IgD-negative memory B cell (primary cell): Measurements from ENCODE around the gene SRRM3. TPM values are rescaled to one million over a fixed set of nuclear protein-coding genes. Genes with fewer than 3 reads are reported as not detected.
A peak's percentile ranks its signal among the peaks of the same experiment; 100 is the strongest.
"Not testable (repeated sequence)": the region's sequence is repeated elsewhere in the genome, so short reads cannot be mapped to it uniquely, and the experiment has no call there.

ENCODE experiments used
- H3K27ac Mint-ChIP-seq, 3 donors: one replicate each; pipeline ENCODE4 v1.8.0; 2020 to 2022; ENCODE audit warnings: mild to moderate bottlenecking in 3 of 3, mixed read lengths in 3 of 3, moderate library complexity in 1 of 3
- H3K27me3 Mint-ChIP-seq: one replicate; pipeline ENCODE4 v1.8.0; 2021; ENCODE audit warnings: mixed read lengths
- H3K36me3 Mint-ChIP-seq: one replicate; pipeline ENCODE4 v1.8.0; 2020; ENCODE audit warnings: mild to moderate bottlenecking, mixed read lengths
- H3K4me1 Mint-ChIP-seq, 3 donors: one replicate each; pipeline ENCODE4 v1.8.0; 2020 to 2022; ENCODE audit warnings: mixed read lengths in 3 of 3, mild to moderate bottlenecking in 1 of 3
- H3K4me3 Mint-ChIP-seq, 4 donors: one replicate each; pipeline ENCODE4 v1.8.0; 2020 to 2022; ENCODE audit warnings: mild to moderate bottlenecking in 4 of 4, mixed read lengths in 4 of 4, moderate library complexity in 3 of 4
- H3K9me3 Mint-ChIP-seq, 3 donors: one replicate each; pipeline ENCODE4 v1.8.0; 2020 to 2021; ENCODE audit warnings: mixed read lengths in 3 of 3, mild to moderate bottlenecking in 1 of 3
- polyA plus RNA-seq: library from polyadenylated mRNA; unstranded; fragments of 300-500 nt; fragmentation: Illumina TruSeq; gene quantifications from one replicate; pipeline ENCODE4 v1.2.3, GENCODE V29; 2021

The SRRM3 gene, protein sequence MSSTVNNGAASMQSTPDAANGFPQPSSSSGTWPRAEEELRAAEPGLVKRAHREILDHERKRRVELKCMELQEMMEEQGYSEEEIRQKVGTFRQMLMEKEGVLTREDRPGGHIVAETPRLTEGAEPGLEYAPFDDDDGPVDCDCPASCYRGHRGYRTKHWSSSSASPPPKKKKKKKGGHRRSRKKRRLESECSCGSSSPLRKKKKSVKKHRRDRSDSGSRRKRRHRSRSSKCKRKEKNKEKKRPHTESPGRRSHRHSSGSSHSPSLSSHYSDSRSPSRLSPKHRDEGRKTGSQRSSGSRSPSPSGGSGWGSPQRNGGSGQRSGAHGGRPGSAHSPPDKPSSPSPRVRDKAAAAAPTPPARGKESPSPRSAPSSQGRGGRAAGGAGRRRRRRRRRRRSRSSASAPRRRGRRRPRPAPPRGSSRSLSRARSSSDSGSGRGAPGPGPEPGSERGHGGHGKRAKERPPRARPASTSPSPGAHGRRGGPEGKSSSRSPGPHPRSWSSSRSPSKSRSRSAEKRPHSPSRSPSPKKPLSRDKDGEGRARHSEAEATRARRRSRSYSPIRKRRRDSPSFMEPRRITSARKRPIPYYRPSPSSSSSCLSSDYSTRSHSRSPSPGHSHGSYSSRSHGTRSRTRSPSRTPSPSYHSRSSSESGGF
- not detected for polyA plus RNA-seq

GRCh38 chr7:76201732-76202665 is at the start of gene SRRM3:
Gene SRRM3, plus strand, starts transcription at chr7:76201896. Its CDS starts 33,171 bp downstream, at chr7:76235067.
- H3K4me3 Mint-ChIP-seq: peak within 1 kb of the TSS in 1 of 4 donors; percentile 28
- no peaks in the 10 kb centered on the region for H3K4me1 Mint-ChIP-seq
- no peaks in the 10 kb centered on the region for H3K9me3 Mint-ChIP-seq
- no peak within 1 kb of the TSS for H3K27ac Mint-ChIP-seq
- H3K36me3 Mint-ChIP-seq: no peaks in the 10 kb centered on the region
- peaks cover 26% of the 10 kb centered on the region for H3K27me3 Mint-ChIP-seq

DNA sequence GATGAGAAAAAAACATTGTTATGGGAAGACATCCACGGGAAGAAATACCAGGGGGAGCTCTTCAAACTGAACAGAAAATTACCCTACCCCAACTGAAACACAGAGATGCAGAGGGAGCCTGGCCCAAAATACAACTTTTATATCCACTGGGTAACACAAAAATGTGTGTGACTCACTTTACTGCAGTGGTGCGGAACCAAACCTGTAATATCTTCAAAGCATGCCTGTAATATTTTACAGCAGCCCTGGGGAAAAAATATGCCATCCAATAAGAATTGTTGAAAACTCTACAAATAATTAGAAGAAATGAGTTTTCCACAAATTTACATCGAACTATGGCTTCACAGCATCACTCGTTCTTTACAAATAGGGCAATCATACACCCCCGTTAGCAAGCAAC is 49.8 kb upstream of the SRRM3 start:
- Mint-ChIP-seq H3K36me3 (no peaks in the 10 kb centered on the region), H3K9me3 (no peaks in the 10 kb centered on the region), H3K4me3 (no peak overlapping the region), H3K4me1 (no peaks in the 10 kb centered on the region), H3K27me3 (peaks cover 5% of the 10 kb centered on the region), H3K27ac (no peak overlapping the region)

DNA sequence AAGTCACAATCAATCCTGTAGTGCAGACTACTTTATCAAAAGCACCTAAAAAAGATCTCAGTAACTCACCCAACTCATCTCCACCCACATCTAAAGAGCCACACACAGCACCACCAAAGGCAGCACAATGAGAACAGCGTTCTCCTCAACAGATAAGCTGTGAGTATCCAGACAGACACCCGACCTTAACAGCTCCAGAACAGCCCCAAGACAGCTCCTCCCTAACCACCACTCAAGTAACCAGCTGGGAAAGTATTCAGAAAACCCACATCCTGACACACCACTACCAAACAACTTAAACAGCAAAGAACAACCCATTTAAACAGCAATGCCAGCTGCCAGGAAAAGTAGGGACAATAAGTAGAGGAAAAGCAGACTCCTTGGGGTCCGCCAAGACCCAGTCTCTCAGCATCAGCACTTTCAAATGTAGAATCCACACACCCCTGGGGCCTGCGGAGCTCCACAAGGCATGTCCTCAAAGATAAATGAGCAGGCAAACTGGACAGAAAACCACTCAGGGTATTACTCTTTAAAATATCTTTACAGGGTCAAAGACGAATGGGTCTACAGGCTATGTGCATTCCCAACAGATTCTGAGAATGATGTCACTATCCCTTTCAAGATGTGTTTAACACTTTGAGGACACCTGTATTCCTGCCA is 48.0 kb upstream of the SRRM3 start:
- H3K4me1 Mint-ChIP-seq, H3K27me3 Mint-ChIP-seq, H3K36me3 Mint-ChIP-seq, H3K9me3 Mint-ChIP-seq: not testable (repeated sequence)
- peak overlapping the region in 1 of 4 donors; percentile 15 for H3K4me3 Mint-ChIP-seq
- peak overlapping the region in 1 of 3 donors; percentile 47 for H3K27ac Mint-ChIP-seq

GRCh38 chr7:76155938-76156337 is 45.8 kb upstream of the SRRM3 start:
- H3K4me1 Mint-ChIP-seq: no peaks in the 10 kb centered on the region
- no peak overlapping the region for H3K27ac Mint-ChIP-seq
- H3K9me3 Mint-ChIP-seq: no peaks in the 10 kb centered on the region
- H3K36me3 Mint-ChIP-seq: no peaks in the 10 kb centered on the region
- H3K4me3 Mint-ChIP-seq: no peak overlapping the region
- no peaks in the 10 kb centered on the region for H3K27me3 Mint-ChIP-seq

- H3K36me3 Mint-ChIP-seq, H3K4me1 Mint-ChIP-seq, H3K4me3 Mint-ChIP-seq, H3K27ac Mint-ChIP-seq, H3K27me3 Mint-ChIP-seq, H3K9me3 Mint-ChIP-seq: not testable (repeated sequence)
These were observed 44.6 kb upstream of the SRRM3 start for GRCh38 chr7:76156992-76157685.

DNA sequence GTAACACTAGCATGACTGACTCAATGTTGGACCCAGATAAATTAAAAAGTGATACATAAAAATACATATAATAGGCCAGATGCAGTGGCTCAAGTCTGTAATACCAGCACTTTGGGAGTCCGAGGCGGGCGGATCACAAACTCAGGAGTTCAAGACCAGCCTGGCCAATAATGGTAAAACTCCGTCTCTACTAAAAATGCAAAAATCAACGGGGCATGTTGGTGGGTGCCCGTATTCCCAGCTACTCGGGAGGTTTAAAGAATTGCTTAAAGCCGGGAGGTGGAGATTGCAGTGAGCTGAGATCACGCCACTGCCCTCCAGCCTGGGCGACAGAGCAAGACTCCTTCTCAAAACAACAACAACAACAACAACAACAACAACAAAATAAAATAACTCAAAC is 43.3 kb upstream of the SRRM3 start:
- H3K36me3 Mint-ChIP-seq, H3K27me3 Mint-ChIP-seq, H3K27ac Mint-ChIP-seq, H3K4me3 Mint-ChIP-seq, H3K4me1 Mint-ChIP-seq, H3K9me3 Mint-ChIP-seq: not testable (repeated sequence)

GRCh38 chr7:76162416-76163170 is 39.1 kb upstream of the SRRM3 start:
- H3K9me3 Mint-ChIP-seq, H3K27ac Mint-ChIP-seq, H3K36me3 Mint-ChIP-seq, H3K27me3 Mint-ChIP-seq, H3K4me1 Mint-ChIP-seq: not testable (repeated sequence)
- H3K4me3 Mint-ChIP-seq: peak overlapping the region in 1 of 4 donors; percentile 54

DNA sequence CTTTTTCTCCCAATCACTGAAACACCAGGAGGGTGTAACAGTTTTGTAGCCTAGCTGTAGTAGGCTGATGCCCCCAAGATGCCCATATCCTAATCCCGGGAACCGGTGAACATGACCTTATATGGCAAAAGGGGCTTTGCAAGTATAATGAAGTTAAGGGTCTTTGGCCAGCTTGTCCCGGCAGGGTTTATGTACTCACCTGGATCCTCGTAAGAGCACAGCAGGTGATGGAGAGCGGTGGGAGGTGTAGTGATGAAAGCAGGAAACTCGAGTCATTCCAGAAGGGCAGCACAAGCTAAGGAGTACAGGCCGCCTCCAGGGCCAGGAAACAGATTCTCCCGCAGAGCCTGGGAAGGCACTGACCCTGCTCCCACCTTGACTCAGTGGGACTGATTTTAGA is 37.9 kb upstream of the SRRM3 start:
- H3K36me3 Mint-ChIP-seq, H3K27me3 Mint-ChIP-seq, H3K9me3 Mint-ChIP-seq, H3K27ac Mint-ChIP-seq, H3K4me1 Mint-ChIP-seq: not testable (repeated sequence)
- H3K4me3 Mint-ChIP-seq: peak overlapping the region in 1 of 4 donors; percentile 79

- H3K36me3 Mint-ChIP-seq: no peaks in the 10 kb centered on the region
- peak overlapping the region in 3 of 4 donors; percentile 66 to 95 (median 88) for H3K4me3 Mint-ChIP-seq
- H3K4me1 Mint-ChIP-seq: peaks cover 0 to 2% (median 0%) of the 10 kb centered on the region in 3 donors
- H3K27me3 Mint-ChIP-seq: peaks cover 2% of the 10 kb centered on the region
- H3K27ac Mint-ChIP-seq: no peak overlapping the region
- H3K9me3 Mint-ChIP-seq: no peaks in the 10 kb centered on the region
These were observed 36.4 kb upstream of the SRRM3 start for GRCh38 chr7:76165106-76165972.

GRCh38 chr7:76165973-76166403 is 35.7 kb upstream of the SRRM3 start:
- H3K4me1 Mint-ChIP-seq: peaks cover 0 to 2% (median 0%) of the 10 kb centered on the region in 3 donors
- H3K36me3 Mint-ChIP-seq: no peaks in the 10 kb centered on the region
- H3K4me3 Mint-ChIP-seq: peak overlapping the region; percentile 86 to 95 (median 91)
- peaks cover 2% of the 10 kb centered on the region for H3K27me3 Mint-ChIP-seq
- no peaks in the 10 kb centered on the region for H3K9me3 Mint-ChIP-seq
- H3K27ac Mint-ChIP-seq: peak overlapping the region; percentile 84 to 92 (median 84)

DNA sequence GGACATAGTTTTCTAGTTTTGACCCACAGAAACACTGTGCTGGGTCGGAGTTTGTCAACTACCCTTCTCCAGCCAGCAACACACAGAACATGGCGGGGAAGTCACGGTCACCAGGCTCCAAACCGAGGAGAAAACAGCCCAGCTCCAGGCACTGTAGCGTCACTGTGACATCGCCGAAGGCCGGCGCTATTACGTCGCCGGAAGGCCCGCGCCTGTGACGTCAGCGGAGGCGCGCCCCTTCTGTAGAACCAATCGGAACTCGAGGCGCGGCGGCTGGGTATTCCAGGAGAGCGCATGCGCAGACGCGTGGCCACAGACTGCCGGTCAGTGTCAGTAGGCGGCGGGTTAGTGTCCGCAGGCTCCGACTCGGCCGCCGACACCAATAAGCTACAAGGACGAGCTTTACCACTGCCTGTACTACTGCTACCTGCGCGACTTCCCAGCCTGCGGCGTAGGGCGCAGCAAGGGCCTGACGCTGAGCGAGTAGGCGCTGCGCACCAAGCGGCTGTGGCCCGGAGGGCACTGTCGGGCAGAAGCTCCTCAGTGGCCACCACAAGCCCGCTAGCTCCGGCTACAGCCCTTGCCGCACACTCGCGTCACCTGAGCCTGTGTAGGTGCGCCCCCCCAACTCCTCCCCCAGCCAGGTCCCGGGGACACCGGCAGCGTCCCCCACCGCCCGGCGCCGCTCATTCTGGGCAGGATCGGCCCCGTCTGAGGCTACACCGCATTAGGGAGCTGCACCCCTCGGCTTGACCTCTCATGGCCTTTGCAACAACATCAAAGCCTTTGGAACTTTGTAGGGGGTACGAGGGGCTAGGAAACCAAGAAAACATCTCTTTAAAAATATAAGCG is 35.1 kb upstream of the SRRM3 start:
- Mint-ChIP-seq H3K27ac (peak overlapping the region; percentile 84 to 92 (median 84)), H3K4me1 (peaks cover 0 to 2% (median 0%) of the 10 kb centered on the region in 3 donors), H3K36me3 (no peaks in the 10 kb centered on the region), H3K27me3 (peaks cover under 1% of the 10 kb centered on the region), H3K4me3 (peak overlapping the region; percentile 86 to 95 (median 91)), H3K9me3 (no peaks in the 10 kb centered on the region)

- Mint-ChIP-seq H3K27ac (no peak overlapping the region), H3K9me3 (no peaks in the 10 kb centered on the region), H3K4me1 (peaks cover 2 to 4% (median 3%) of the 10 kb centered on the region in 3 donors), H3K4me3 (no peak overlapping the region), H3K36me3 (no peaks in the 10 kb centered on the region), H3K27me3 (peaks cover 1% of the 10 kb centered on the region)
These were observed 28.0 kb upstream of the SRRM3 start for GRCh38 chr7:76173566-76174205.
